GDM1 (cell line): ENCODE measurements around the gene HIBADH.

ENCODE experiments used
- DNase-seq: peaks from one replicate; lab custom pipeline; 2025; lab: John Stamatoyannopoulos, UW

The HIBADH gene

DNA sequence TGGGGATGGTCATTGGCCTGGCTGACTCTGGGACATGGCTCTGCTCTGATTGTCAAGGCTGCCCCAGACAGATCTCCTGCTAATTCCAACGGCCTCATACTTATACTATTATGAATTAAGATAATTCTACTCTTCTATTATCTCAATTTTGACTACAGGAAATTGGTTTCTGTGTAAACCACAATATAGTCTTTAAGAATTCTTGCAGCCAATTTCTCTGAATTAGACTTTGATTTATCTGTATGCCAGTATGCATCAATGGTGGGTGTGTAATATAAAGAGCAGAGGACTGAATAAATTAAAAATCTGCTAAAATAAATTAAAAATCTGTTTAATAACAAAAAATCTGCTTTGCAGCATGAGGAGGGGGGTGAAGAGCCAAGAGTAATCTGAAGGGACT lies 27.0 kb downstream of the HIBADH start:
- no peak for DNase-seq

- no peak for DNase-seq
These were observed 27.8 kb downstream of the HIBADH start for GRCh38 chr7:27634671-27635493.

GRCh38 chr7:27633062-27633461 lies 29.6 kb downstream of the HIBADH start:
- no peak for DNase-seq

GRCh38 chr7:27631391-27631790 lies 31.3 kb downstream of the HIBADH start:
- no peak for DNase-seq

GRCh38 chr7:27627146-27627545 lies 35.5 kb downstream of the HIBADH start:
- DNase-seq: no peak

DNA sequence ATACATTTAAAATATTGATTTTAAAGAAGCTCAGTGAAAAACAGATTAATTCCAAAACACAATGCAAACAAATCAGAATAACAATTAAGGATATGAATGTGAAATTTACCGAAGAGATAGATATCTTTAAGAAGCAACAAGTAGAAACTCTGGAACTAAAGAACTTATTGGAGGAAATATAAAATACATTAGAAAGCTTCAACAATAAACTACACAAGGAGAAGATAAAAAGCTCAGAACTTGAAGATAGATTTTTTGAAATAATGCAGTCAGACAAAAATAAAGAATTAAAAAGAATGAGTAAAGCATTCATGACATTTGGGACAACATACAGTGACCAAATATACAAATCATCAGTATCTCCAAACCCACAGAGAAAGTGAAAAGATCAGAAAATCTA lies 43.2 kb downstream of the HIBADH start:
- DNase-seq: no peak

DNA sequence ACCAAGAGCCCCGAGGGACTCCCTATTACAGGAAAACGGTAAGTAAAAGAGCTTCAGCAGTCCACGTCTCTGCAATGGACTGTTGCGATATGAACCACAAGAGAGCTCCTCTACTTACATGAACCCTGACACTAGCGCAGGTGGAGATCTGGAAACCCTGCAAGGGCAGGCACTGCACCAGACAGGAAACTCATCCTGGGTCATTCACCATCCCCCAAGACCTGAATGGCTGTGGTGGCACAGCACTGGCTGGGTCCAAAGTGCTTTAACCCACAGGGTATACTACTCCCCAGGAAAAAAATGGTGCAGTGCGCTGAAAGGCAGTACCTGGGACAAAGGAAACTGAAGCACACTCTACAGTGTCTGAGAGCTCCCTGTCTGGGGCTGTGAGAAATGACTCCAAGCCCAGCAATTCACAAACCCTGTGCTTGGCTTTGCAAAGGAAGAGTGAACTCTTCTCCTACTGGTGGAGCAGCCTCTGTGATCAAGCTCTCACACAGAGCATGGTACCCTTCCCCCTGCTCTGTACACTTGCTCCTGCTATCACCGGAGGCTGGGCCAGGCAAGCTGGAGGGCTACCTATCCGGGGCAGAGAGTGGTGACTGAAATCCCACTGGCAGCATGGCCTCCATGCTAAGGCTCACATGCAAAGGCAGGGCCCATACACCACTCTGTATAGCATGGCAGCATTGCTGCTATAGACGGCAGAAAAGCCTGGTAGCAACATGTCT lies 44.9 kb downstream of the HIBADH start:
- DNase-seq: no peak

- DNase-seq: no peak
These were observed 45.7 kb downstream of the HIBADH start for GRCh38 chr7:27616914-27617548.

GRCh38 chr7:27616186-27616491 lies 46.5 kb downstream of the HIBADH start:
- DNase-seq: no peak

GRCh38 chr7:27615420-27616185 lies 47.1 kb downstream of the HIBADH start:
- no peak for DNase-seq

DNA sequence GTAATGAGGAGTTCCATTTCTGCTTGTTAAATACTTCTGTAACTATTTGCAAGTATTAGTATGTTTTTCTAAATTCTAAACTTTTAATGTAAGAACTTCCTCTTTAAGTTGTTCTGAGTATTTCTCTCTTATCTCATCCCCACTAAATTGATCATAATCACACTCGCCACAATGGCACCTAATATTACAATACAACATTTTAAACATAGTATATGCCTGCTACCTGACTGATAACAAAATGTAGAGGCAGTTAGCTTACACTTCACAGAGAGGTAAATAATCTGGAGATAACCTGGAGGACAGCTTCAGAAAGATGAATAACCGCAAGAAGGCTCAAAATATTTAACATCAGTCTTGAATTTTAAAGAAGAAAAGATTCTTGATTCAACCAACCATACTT lies 48.6 kb downstream of the HIBADH start:
- DNase-seq: no peak

GRCh38 chr7:27611059-27611458 lies 51.6 kb downstream of the HIBADH start:
- DNase-seq: no peak

DNA sequence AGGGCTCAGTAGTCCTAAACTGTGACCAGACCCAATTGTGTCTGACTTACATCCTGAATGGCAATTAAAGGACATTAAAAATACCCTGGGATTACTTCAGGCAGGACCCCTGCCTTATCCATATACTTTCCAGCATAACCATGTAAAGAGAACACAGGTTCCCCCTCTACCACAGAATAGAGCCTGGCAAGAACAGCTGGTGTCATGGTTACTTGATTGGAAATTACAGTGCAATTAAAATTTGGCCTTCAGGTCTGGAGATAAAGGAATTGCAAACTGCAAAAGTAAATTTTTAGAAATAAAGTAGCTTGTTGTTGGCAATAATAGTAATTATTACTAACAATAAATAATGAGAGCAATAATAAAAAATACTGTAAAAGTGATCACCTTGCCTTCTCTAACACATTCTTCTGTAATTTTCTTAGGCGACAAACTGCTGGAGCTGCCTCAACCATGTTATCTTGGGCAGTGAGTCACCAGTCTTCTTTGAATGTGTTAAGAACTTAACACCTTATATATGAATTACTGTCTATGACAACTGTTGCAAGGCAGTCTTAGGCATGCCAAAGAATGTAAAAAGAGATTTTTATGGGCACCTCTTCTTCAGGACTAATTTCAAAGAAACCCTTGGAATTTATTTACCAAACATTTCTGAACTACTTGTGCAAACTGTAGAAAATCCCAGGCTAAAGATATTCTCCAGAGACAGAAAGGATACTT lies 53.7 kb downstream of the HIBADH start:
- no peak for DNase-seq

DNA sequence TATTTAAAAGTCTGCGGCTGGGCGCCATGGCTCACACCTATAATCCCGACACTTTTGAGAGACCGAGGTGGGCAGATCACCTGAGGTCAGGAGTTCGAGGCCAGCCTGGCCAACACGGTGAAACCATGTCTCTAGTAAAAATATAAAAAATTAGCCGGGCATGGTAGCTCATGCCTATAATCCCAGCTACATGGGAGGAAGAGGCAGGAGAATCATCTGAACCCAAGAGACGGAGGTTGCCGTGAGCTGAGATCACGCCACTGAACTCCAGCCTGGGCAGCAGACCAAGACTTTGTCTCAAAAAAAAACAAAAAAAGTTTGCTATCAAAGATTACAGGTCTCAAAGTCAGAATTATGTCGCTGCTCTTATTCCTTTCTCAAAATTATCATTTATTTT lies 55.5 kb downstream of the HIBADH start:
- DNase-seq: no peak

DNA sequence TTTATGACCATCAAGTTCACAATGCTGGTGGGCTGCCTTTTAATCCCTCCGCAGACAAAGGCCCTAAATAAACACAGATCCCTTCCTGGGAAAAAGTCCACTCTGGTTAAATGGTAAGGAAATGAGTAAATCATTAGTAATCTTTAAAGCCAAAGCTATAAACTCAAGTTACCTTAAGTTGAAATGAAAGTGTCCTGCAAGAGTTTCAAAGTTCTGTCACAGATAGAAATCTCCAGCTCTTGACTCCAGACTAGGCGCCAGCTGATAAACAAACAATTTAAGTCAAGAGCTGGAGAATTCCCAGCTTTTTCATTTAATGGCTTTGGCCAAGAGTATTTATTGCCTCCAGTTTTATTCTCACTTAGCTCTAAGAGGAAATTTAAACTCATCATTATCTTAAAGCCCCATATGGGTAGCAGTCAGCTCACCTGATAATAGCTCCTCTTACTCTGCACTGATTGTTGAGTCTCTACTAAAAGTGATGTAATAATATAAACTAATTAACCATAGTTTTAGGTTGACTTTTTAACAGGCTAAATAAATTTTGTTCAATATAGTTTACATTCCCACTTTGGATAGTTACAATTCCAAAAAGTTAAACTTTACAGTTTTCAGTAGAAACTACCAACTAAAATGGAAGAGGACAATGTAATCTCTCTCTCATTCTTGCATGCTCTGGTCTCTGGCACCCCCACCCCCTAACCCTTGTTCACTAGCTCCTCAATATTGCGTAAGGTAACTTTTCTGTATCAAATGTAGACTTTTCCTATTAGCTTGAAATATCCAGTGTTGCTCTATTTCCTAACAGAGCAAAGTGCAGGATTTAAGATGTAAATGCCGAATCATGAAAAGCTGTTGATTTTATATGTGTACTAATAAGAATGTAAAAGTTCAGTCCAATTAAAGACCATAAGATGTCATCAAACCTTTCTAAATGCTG lies 56.1 kb downstream of the HIBADH start:
- DNase-seq: no peak

DNA sequence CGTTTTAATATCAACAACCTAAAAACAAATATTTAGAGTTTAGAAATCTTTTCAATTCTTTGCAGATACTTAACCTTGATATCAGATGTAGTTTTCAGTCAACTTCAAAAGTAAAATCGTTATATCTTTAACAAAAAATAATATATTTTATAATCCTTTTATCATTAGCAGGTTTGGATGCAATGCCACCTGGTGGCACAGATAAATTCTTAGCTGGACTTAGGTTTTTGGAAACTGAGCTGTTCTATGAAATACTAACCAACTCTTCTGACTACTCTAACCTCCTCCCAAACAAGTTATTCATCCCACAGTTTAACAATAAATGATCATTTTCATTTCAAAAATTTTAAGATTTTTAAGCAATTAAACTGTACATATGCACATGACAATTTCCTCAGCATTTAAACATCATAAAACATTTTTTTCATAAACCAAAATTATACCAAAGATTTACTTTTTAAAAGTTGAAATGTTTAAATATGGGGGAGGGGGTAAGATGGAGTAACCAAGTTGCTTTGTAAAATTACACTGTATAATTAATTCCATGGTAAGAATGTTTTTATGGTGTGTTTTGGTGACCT lies 56.9 kb downstream of the HIBADH start:
- DNase-seq: no peak

DNA sequence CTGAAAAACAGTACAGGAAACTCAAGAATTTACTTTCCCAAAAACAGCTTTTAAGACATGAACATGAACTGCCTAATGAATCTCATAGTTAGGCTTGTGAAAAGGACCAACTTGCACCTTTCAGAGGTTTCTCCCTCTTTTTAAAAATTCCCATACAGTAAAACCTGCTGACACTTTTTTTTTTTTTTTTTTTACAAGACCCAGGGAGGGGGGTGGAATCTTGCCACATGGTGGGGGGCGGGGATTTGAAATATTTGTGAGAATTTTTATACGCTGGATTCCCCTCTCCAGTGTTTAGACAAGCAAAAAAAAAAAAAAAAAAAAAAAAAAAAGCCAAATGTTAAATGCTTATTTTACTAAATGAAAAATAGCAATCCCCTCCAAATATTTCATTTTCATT lies 57.4 kb downstream of the HIBADH start:
- no peak for DNase-seq

DNA sequence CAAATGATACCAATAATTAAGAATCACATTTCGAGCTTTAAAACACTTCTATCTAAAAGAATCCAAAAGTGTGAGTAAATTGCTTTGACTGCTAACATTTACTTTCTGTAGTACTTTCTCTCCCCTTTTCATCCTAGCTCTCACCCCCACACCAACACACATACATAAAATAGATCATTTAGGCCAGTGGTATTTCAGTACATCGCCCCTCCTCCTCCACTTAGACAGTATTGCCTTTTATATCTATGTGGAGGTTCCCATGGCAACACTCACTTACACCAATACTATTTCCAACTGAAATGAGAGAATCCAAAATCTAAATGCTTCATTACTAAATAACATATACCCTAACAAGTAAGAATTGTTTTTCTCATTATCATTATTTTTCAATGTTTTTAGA lies 58.9 kb downstream of the HIBADH start:
- DNase-seq: no peak

GRCh38 chr7:27602766-27603165 lies 59.9 kb downstream of the HIBADH start:
- DNase-seq: no peak

GRCh38 chr7:27601217-27601616 lies 61.5 kb downstream of the HIBADH start:
- no peak for DNase-seq
